Head of caudate nucleus (tissue), 42 donors: Measurements from ENCODE around the gene AIFM3.

Source experiments
- DNase-seq, 42 donors: peaks; one replicate each; pipeline versions ENCODE4 v3.0.0 to v3.0.0-alpha.2; 2020 to 2021; ENCODE audit warnings: mixed read lengths in 7 of 42
- intact Hi-C: fragments of 100-400 bp; cut with DNase I; formaldehyde crosslinking; loops from one replicate; pipeline ENCODE4 v1.15.0; 2022

The AIFM3 gene

DNA sequence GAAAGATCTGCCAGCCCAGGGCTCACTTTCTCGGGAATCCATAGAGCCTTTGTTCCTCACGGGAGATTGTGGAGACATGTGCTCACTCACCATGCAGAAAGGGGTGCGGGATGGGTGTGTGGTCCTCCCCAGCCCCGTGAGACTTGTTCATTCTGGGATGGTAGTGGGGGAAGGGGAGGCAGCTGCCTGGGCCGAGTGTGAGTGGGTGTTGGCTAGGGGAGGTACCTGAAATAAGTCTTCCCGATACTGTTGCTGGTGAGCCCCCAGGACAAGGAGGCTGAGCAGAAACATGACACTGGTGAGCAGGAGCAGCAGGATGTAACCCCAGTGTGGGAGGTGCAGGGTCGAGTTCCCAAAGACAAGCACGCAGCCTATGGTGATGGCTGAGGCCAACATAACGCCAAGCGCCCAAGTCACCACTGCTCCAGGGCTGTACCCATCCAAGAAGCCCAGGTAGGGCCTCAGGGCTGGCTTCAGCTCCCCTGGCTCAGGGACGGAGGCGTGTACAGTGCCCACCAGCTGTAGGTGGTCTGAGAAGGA lies 62.5 kb downstream of the AIFM3 start:
- DNase-seq: no peak
- intact Hi-C loops: no loop called here

DNA sequence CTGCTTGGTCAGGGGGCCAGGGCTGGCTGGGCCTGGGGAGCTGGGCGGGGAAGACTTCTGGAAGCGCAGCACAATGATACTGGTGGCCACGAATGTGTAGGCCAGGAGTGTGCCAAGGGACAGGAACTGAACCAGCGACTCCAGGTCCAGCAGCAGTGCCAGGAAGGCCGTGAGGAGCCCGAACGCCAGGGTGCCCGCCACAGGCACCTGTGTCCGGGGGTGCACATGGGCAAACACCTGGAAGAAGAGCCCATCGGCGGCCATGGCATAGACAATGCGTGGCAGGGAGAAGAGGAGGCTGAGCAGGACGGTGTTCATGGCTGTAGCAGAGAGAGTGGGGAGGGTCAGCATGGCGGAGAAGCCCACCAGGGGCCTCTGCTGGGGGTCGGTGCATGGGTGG lies 63.0 kb downstream of the AIFM3 start:
- intact Hi-C loops: no loop called here
- DNase-seq: no peak
